Measurements from ENCODE around the gene DOCK10.

The DOCK10 gene

GRCh38 chr2:224769489-224769888 lies 272.8 kb downstream of the DOCK10 start:
- TF ChIP-seq CTCF (IDR thresholded peaks at IDR 0.05), result no peak
- no peak overlapping the region for H3K4me3 ChIP-seq (ENCODE audit: low read depth in 1 of 2, low read length in 1 of 2)
- H3K9me3 ChIP-seq, result no peaks in the 10 kb centered on the region
- peaks cover 23% of the 10 kb centered on the region for H3K36me3 ChIP-seq
- no peaks in the 10 kb centered on the region for H3K27me3 ChIP-seq
- H3K4me1 ChIP-seq (ENCODE audit: control insufficient read depth in 1 of 2, insufficient read depth in 1 of 2, low read depth in 1 of 2, low read length in 1 of 2), result no peaks in the 10 kb centered on the region
- no peak overlapping the region for H3K27ac ChIP-seq

- peaks cover 10% of the 10 kb centered on the region for H3K36me3 ChIP-seq
These were observed 277.6 kb downstream of the DOCK10 start for GRCh38 chr2:224764565-224765236.

GRCh38 chr2:224757934-224758548 lies 284.2 kb downstream of the DOCK10 start:
- Histone ChIP-seq H3K27ac (no peak overlapping the region), H3K4me3 (ENCODE audit: low read depth in 1 of 2, low read length in 1 of 2) (no peak overlapping the region), H3K27me3 (no peaks in the 10 kb centered on the region), H3K36me3 (no peaks in the 10 kb centered on the region), H3K4me1 (ENCODE audit: control insufficient read depth in 1 of 2, insufficient read depth in 1 of 2, low read depth in 1 of 2, low read length in 1 of 2) (no peaks in the 10 kb centered on the region), H3K9me3 (peaks cover 9% of the 10 kb centered on the region)
- no peak for TF ChIP-seq CTCF (IDR thresholded peaks at IDR 0.05)

More at GRCh38 chr2:224764565-224765236, 277.6 kb downstream of the DOCK10 start:
- Histone ChIP-seq H3K9me3 (no peaks in the 10 kb centered on the region), H3K4me1 (ENCODE audit: control insufficient read depth in 1 of 2, insufficient read depth in 1 of 2, low read depth in 1 of 2, low read length in 1 of 2) (no peaks in the 10 kb centered on the region), H3K27me3 (no peaks in the 10 kb centered on the region), H3K4me3 (ENCODE audit: low read depth in 1 of 2, low read length in 1 of 2) (no peak overlapping the region), H3K27ac (no peak overlapping the region)
- TF ChIP-seq CTCF (IDR thresholded peaks at IDR 0.05), result no peak

- no peak overlapping the region for H3K27ac ChIP-seq
- no peaks in the 10 kb centered on the region for H3K4me1 ChIP-seq (ENCODE audit: control insufficient read depth in 1 of 2, insufficient read depth in 1 of 2, low read depth in 1 of 2, low read length in 1 of 2)
- no peak overlapping the region for H3K4me3 ChIP-seq (ENCODE audit: low read depth in 1 of 2, low read length in 1 of 2)
- no peaks in the 10 kb centered on the region for H3K27me3 ChIP-seq
- no peaks in the 10 kb centered on the region for H3K36me3 ChIP-seq
- no peak for TF ChIP-seq CTCF (IDR thresholded peaks at IDR 0.05)
- peaks cover 9% of the 10 kb centered on the region for H3K9me3 ChIP-seq
These were observed 288.3 kb downstream of the DOCK10 start for GRCh38 chr2:224753743-224754540.

- Histone ChIP-seq H3K27me3 (no peaks in the 10 kb centered on the region), H3K4me1 (ENCODE audit: control insufficient read depth in 1 of 2, insufficient read depth in 1 of 2, low read depth in 1 of 2, low read length in 1 of 2) (no peaks in the 10 kb centered on the region), H3K36me3 (no peaks in the 10 kb centered on the region), H3K27ac (no peak overlapping the region), H3K9me3 (no peaks in the 10 kb centered on the region), H3K4me3 (ENCODE audit: low read depth in 1 of 2, low read length in 1 of 2) (no peak overlapping the region)
- TF ChIP-seq CTCF (IDR thresholded peaks at IDR 0.05), result no peak
These were observed 290.1 kb downstream of the DOCK10 start for GRCh38 chr2:224751996-224752698.

All from neutrophil (primary cell).